Motor neuron (in vitro differentiated cells): ENCODE measurements around the gene SDE2. TPM values are rescaled to one million over a fixed set of nuclear protein-coding genes. Genes with fewer than 3 reads are reported as not detected.

ENCODE experiments used
- ATAC-seq, 8 experiments: fragments of 200-7000 bp; cut with Tn5 transposase; replicated peaks in 6 of 8; 2 replicates each; pipeline ENCODE4 v1.8.0; 2021; ENCODE audit warnings: mild to moderate bottlenecking in 8 of 8, moderate library complexity in 8 of 8
- H3K27ac ChIP-seq, 2 donors: fragments of 250-450 bp; sonication (Bioruptor Pico); 2 replicates each; pipeline ENCODE4 v1.9.0; 2021; ENCODE audit warnings: antibody characterized with exemption in 2 of 2, mild to moderate bottlenecking in 2 of 2, moderate library complexity in 1 of 2
- H3K4me1 ChIP-seq, 2 donors: fragments of 250-450 bp; sonication (Bioruptor Pico); replicated peaks in 1 of 2; 2 replicates each; pipeline ENCODE4 v1.6.1; 2021; ENCODE audit warnings: antibody characterized with exemption in 2 of 2, mild to moderate bottlenecking in 2 of 2, moderate library complexity in 1 of 2
- H3K4me3 ChIP-seq, 5 donors: fragments of 250-450 bp; sonication (Bioruptor Pico); 2 replicates each; pipeline ENCODE4 v1.9.0; 2021; ENCODE audit warnings: antibody characterized with exemption in 5 of 5, mild to moderate bottlenecking in 5 of 5, moderate library complexity in 4 of 5
- WGBS, 10 experiments: fragments of 450-650 bp; shearing (Covaris generic); methylation state at CpG; one replicate each; pipeline ENCODE4 v1.0.0; 2022; 5-methylcytosine and 5-hydroxymethylcytosine counted together
- in situ Hi-C, 9 experiments: fragments of 400-800 bp; cut with MboI; loops; one replicate each; pipeline ENCODE4 v1.15.0; 2021; ENCODE audit warnings: low sequenced_read_pairs in 9 of 9, low pct_unique_long_range_greater_than_20kb in 2 of 9; ENCODE audit not compliant: unreplicated experiment in 9 of 9
- total RNA-seq, 8 experiments: library from RNA; unstranded; fragments of 300-600 nt; gene quantifications; 2 replicates each; pipeline versions ENCODE4 v1.2.3 to v1.2.4, GENCODE V29; 2022

Gene SDE2
- total RNA-seq, 8 experiments from 2014 or later = 21.7 to 30.9 (median 27.4) TPM

- no peak for ATAC-seq
- 0 to 100% (median 77%) methylated on average over 1 to 2 of the region's 2 CpGs for WGBS, 10 experiments
- Histone ChIP-seq H3K4me1 (no peaks in the 10 kb centered on the region), H3K27ac (no peak overlapping the region), H3K4me3 (no peak overlapping the region)
- in situ Hi-C loops = no loop called here
Measured at GRCh38 chr1:225933072-225933471, 66.1 kb downstream of the SDE2 start.

Other genes with a start within 250 kb of the SDE2 start
- gene SRP9, start 221.5 kb downstream of the SDE2 start, total RNA-seq = 100 to 1,000 TPM; 137 to 674 (median 404) TPM
- 10 to 100 TPM in 5 of 8 experiments, 1 to 10 TPM in 3; 8.1 to 56.2 (median 12.2) TPM for gene EPHX1, start 189.2 kb downstream of the SDE2 start, total RNA-seq
- gene TMEM63A, start 117.0 kb downstream of the SDE2 start, total RNA-seq = 10 to 100 TPM in 3 of 8 experiments, 1 to 10 TPM in 5; 2.5 to 43.5 (median 9.1) TPM
- gene LEFTY1, start 110.2 kb downstream of the SDE2 start, total RNA-seq = 1 to 10 TPM in 1 of 8 experiments, under 1 TPM in 5, not detected in 2; 0.31 to 1.4 (median 0.83) TPM
- 10 to 100 TPM; 51.3 to 92.2 (median 65.1) TPM for gene PYCR2, start 75.1 kb downstream of the SDE2 start, total RNA-seq
- 10 to 100 TPM in 1 of 8 experiments, 1 to 10 TPM in 1, under 1 TPM in 5, not detected in 1; 0.13 to 36.6 (median 0.63) TPM for gene LEFTY2, start 58.1 kb downstream of the SDE2 start, total RNA-seq
- gene H3-3A, start 63.4 kb upstream of the SDE2 start, total RNA-seq = 1,000 to 10,000 TPM in 4 of 8 experiments, 100 to 1,000 TPM in 4; 306 to 1,867 (median 1,051) TPM
- 10 to 100 TPM; 30.9 to 79.1 (median 56.0) TPM for gene ACBD3, start 187.4 kb upstream of the SDE2 start, total RNA-seq
- gene MIXL1, start 224.3 kb upstream of the SDE2 start, total RNA-seq = under 1 TPM in 7 of 8 experiments, not detected in 1; 0.11 to 0.81 (median 0.31) TPM